ENCODE measurements around the gene PRKG1. TPM values are rescaled to one million over a fixed set of nuclear protein-coding genes. Genes with fewer than 3 reads are reported as not detected.

PRKG1 gene
- total and polyA plus RNA-seq, 2 of the 4 experiments (the other 2 are of a cell fraction): 3.5 to 18.3 TPM

DNA sequence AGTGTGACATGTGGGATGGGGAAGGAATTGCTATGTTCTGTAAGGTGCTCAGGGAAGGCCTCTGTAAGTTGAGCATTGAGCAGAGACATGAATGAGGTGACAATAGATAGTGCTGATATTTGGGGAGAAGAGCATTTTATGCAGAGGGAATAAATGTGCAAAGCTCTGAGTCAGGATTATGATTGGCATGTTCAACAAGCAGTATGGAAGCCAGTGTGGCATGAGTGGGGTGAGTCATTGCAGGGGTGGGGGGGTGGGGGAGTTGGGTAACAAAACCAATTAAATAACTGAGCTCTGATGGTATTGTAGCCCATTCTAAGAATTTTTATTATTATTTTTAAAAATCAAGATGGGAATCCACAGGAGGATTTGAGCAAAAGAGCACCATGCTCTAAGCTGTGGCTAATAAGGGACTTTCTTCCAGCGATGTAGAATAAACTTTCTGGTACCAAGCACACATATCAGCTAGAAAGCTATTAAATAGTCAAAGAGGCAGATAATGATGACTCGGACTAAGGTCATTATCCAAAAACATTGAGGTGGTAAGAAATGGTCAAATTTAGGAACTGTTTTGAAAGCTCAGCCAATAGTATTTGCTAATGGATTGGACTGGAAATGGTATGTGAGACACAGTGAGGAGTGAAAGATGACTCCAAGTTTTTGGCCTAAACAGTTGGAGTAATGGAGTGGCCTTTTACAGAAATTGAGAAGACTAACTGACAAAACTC lies 96.4 kb downstream of the PRKG1 start:
- peaks cover 8 to 17% of the 10 kb centered on the region in 2 experiments for H3K79me1 ChIP-seq (ENCODE audit: low read depth in 1 of 2, low read length in 2 of 2)
- H4K8ac ChIP-seq (ENCODE audit: low read depth in 2 of 2, low read length in 2 of 2): no peak overlapping the region
- dilution Hi-C loops (cut with HindIII; ENCODE audit: low sequenced_read_pairs, unreplicated experiment): no loop called here
- H3K4me3 ChIP-seq (ENCODE audit: insufficient read depth, low read depth, low read length): no peak overlapping the region
- peaks cover 11% of the 10 kb centered on the region for H3K9me1 ChIP-seq (ENCODE audit: insufficient read depth, low read length)
- no peak overlapping the region for H2AK9ac ChIP-seq (replicated peaks; ENCODE audit: low read depth, low read length, poor library complexity)
- H3K9ac ChIP-seq (ENCODE audit: low read depth, low read length): no peak overlapping the region
- H3K18ac ChIP-seq (ENCODE audit: low read depth, low read length): peak overlapping the region; percentile 78; the same call in 1 of the 2 replicates
- in situ Hi-C loops (cut with MboI; ENCODE audit: low sequenced_read_pairs): no loop called here
- H3K14ac ChIP-seq (replicated peaks; ENCODE audit: low read depth, low read length): no peak overlapping the region
- CTCF ChIA-PET: no interaction called here
- H3K9me3 ChIP-seq (ENCODE audit: control insufficient read depth, insufficient read depth, low read length): no peaks in the 10 kb centered on the region
- peaks cover 11% of the 10 kb centered on the region for H3K4me1 ChIP-seq (ENCODE audit: control insufficient read depth, insufficient read depth, low read length)
- no peak overlapping the region for H3K27ac ChIP-seq (ENCODE audit: insufficient read depth, low read length)
- H3K4ac ChIP-seq (ENCODE audit: low read depth, low read length): peak overlapping the region; percentile 73
- H3K4me2 ChIP-seq (ENCODE audit: low read depth, low read length): no peak overlapping the region
- POLR2A ChIA-PET (ENCODE audit: unreplicated experiment): no interaction called here
- peak overlapping the region; percentile 52; the same call in 1 of the 2 replicates for H2BK120ac ChIP-seq (ENCODE audit: low read depth, low read length)
- no peaks in the 10 kb centered on the region for H3K27me3 ChIP-seq (ENCODE audit: control insufficient read depth, insufficient read depth, low read length)
- ATAC-seq (ENCODE audit: low read depth) (peak; percentile 62), DNase-seq (peak; percentile 55)
- no TSS peak for BruUV-seq (replicated peaks)
- peak overlapping the region; percentile 61; the same call in 1 of the 2 replicates for H2AK5ac ChIP-seq (ENCODE audit: low read depth, low read length)
- H4K91ac ChIP-seq (ENCODE audit: insufficient read depth, low read depth, low read length): peak overlapping the region; percentile 68; the same call in 1 of the 2 replicates
- no peak overlapping the region for H4K5ac ChIP-seq (ENCODE audit: low read depth, low read length)
- WGBS, 2 experiments (ENCODE audit: extremely low coverage in 2 of 2, insufficient read length in 1 of 2): no CpG with 5 or more reads among the region's 2 CpGs
- H2BK20ac ChIP-seq (ENCODE audit: low read depth, low read length): 0 out of 2 replicates have a peak overlapping the region, but pooled peaks have one; percentile 59
- no peaks in the 10 kb centered on the region for H4K20me1 ChIP-seq (ENCODE audit: insufficient read depth, low read length)
- H2BK5ac ChIP-seq (ENCODE audit: low read depth, low read length, poor library complexity, severe bottlenecking): peak overlapping the region; percentile 40
- no peak for TF ChIP-seq MAZ (IDR thresholded peaks at IDR 0.05; ENCODE audit: borderline replicate concordance, low read depth, low read length)
- TF ChIP-seq MAFK (IDR thresholded peaks at IDR 0.05; ENCODE audit: low read depth, low read length): peak; percentile 14; the same call in 1 of the 2 replicates
- TF ChIP-seq RFX5 (IDR thresholded peaks at IDR 0.05; ENCODE audit: low read depth, low read length): no peak
- TF ChIP-seq, protein P1, sequence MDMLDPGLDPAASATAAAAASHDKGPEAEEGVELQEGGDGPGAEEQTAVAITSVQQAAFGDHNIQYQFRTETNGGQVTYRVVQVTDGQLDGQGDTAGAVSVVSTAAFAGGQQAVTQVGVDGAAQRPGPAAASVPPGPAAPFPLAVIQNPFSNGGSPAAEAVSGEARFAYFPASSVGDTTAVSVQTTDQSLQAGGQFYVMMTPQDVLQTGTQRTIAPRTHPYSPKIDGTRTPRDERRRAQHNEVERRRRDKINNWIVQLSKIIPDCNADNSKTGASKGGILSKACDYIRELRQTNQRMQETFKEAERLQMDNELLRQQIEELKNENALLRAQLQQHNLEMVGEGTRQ (IDR thresholded peaks at IDR 0.05; ENCODE audit: low read depth, low read length): no peak
- no peak for TF ChIP-seq RCOR1 (IDR thresholded peaks at IDR 0.05; ENCODE audit: insufficient replicate concordance, low read length)
- no peak overlapping the region for H2AFZ ChIP-seq (replicated peaks; ENCODE audit: low read length, poor library complexity)
- no peak overlapping the region for H3K23ac ChIP-seq (ENCODE audit: low read depth, low read length)
- no peaks in the 10 kb centered on the region for H3K36me3 ChIP-seq (ENCODE audit: control insufficient read depth, insufficient read depth, low read length)
- H3K56ac ChIP-seq (ENCODE audit: extremely low read depth, insufficient read depth, low read length): no peak overlapping the region
- no peak overlapping the region for H2BK15ac ChIP-seq (ENCODE audit: low read depth, low read length)
- intact Hi-C loops (cut with micrococcal nuclease): no loop called here
